ENCODE measurements around the gene MAJIN.
A peak's percentile ranks its signal among the peaks of the same experiment; 100 is the strongest.

The MAJIN gene

GRCh38 chr11:64970731-64971151 is 1.2 kb downstream of the MAJIN start:
- H3K4me3 ChIP-seq (replicated peaks; ENCODE audit: low read depth, low read length): no peak overlapping the region
- DNase-seq (ENCODE audit: extremely low read depth, low read depth): no peak
- no peak for TF ChIP-seq CTCF (IDR thresholded peaks at IDR 0.05; ENCODE audit: low read depth, low read length, missing control alignments)

- TF ChIP-seq CTCF (IDR thresholded peaks at IDR 0.05; ENCODE audit: low read depth, low read length, missing control alignments): no peak
- H3K4me3 ChIP-seq (replicated peaks; ENCODE audit: low read depth, low read length): no peak overlapping the region
- peak; percentile 21 for DNase-seq (ENCODE audit: extremely low read depth, low read depth)
Observed at GRCh38 chr11:64969209-64969608, 2.7 kb downstream of the MAJIN start.

GRCh38 chr11:64967375-64967774 is 4.5 kb downstream of the MAJIN start:
- no peak for TF ChIP-seq CTCF (IDR thresholded peaks at IDR 0.05; ENCODE audit: low read depth, low read length, missing control alignments)
- no peak for DNase-seq (ENCODE audit: extremely low read depth, low read depth)

GRCh38 chr11:64963072-64963631 is 8.8 kb downstream of the MAJIN start:
- no peak for TF ChIP-seq CTCF (IDR thresholded peaks at IDR 0.05; ENCODE audit: low read depth, low read length, missing control alignments)
- H3K4me3 ChIP-seq (replicated peaks; ENCODE audit: low read depth, low read length): no peak overlapping the region
- no peak for DNase-seq (ENCODE audit: extremely low read depth, low read depth)

More at GRCh38 chr11:64967375-64967774, 4.5 kb downstream of the MAJIN start:
- no peak overlapping the region for H3K4me3 ChIP-seq (replicated peaks; ENCODE audit: low read depth, low read length)

- DNase-seq (ENCODE audit: extremely low read depth, low read depth): no peak
- no peak overlapping the region for H3K4me3 ChIP-seq (replicated peaks; ENCODE audit: low read depth, low read length)
- no peak for TF ChIP-seq CTCF (IDR thresholded peaks at IDR 0.05; ENCODE audit: low read depth, low read length, missing control alignments)
Observed at GRCh38 chr11:64960719-64961118, 11.2 kb downstream of the MAJIN start.

- H3K4me3 ChIP-seq (replicated peaks; ENCODE audit: low read depth, low read length): no peak overlapping the region
- no peak for TF ChIP-seq CTCF (IDR thresholded peaks at IDR 0.05; ENCODE audit: low read depth, low read length, missing control alignments)
- no peak for DNase-seq (ENCODE audit: extremely low read depth, low read depth)
Observed at GRCh38 chr11:64959498-64959897, 12.4 kb downstream of the MAJIN start.

GRCh38 chr11:64954201-64954600 is 17.7 kb downstream of the MAJIN start:
- TF ChIP-seq CTCF (IDR thresholded peaks at IDR 0.05; ENCODE audit: low read depth, low read length, missing control alignments): no peak

More at GRCh38 chr11:64954201-64954600, 17.7 kb downstream of the MAJIN start:
- no peak overlapping the region for H3K4me3 ChIP-seq (replicated peaks; ENCODE audit: low read depth, low read length)
- DNase-seq (ENCODE audit: extremely low read depth, low read depth): no peak
